OCI-LY7 (cell line): Measurements from ENCODE around the gene MACROD2. TPM values are rescaled to one million over a fixed set of nuclear protein-coding genes. Genes with fewer than 3 reads are reported as not detected.

Source experiments
- BruUV-seq: library from RNA; stranded (reverse); fragments of 400-500 nt; replicated peaks from 2 replicates; lab custom pipeline; 2021; lab: Mats Ljungman, UMichigan
- CTCF ChIA-PET: fragments of 300-600 bp; sonication (Branson Sonifier 250); formaldehyde crosslinking; loops from one replicate; lab custom pipeline; 2022; ENCODE audit warnings: antibody characterized with exemption; ENCODE audit not compliant: unreplicated experiment; lab: Charles Lee
- POLR2A ChIA-PET: fragments of 300-600 bp; sonication (Branson Sonifier 250); formaldehyde crosslinking; loops from one replicate; lab custom pipeline; 2022; ENCODE audit warnings: antibody characterized with exemption; lab: Charles Lee
- DNase-seq: peaks from one replicate; pipeline ENCODE4 v3.0.0-alpha.2; 2015; ENCODE audit warnings: low spot score
- H2AFZ ChIP-seq: fragments of 200-600 bp; sonication (generic), shearing (Covaris generic); 2 replicates; pipeline ENCODE4 v1.6.1; 2014; ENCODE audit warnings: mild to moderate bottlenecking, antibody characterized with exemption, low read length, moderate library complexity
- H3K27ac ChIP-seq: fragments of 200-600 bp; sonication (generic); 2 replicates; pipeline ENCODE4 v1.5.1; 2014; ENCODE audit warnings: mixed run types, low read depth, mild to moderate bottlenecking, moderate library complexity, low read length, inconsistent platforms; ENCODE audit not compliant: poor library complexity, severe bottlenecking
- H3K36me3 ChIP-seq: fragments of 200-600 bp; sonication (generic); 2 replicates; pipeline ENCODE4 v1.6.1; 2014; ENCODE audit warnings: mild to moderate bottlenecking, antibody characterized with exemption, low read length, moderate library complexity, mixed read lengths; ENCODE audit not compliant: insufficient read depth
- H3K4me1 ChIP-seq: fragments of 200-600 bp; sonication (generic); 2 replicates; pipeline ENCODE4 v1.5.1; 2014; ENCODE audit warnings: mild to moderate bottlenecking, low read length; ENCODE audit not compliant: insufficient read depth, poor library complexity, severe bottlenecking
- H3K4me2 ChIP-seq: fragments of 200-600 bp; sonication (generic); 2 replicates; pipeline ENCODE4 v1.6.1; 2014; ENCODE audit warnings: mild to moderate bottlenecking, low read length
- H3K4me3 ChIP-seq: fragments of 200-600 bp; sonication (generic); 2 replicates; pipeline ENCODE4 v1.5.1; 2014; ENCODE audit warnings: mild to moderate bottlenecking, low read depth, low read length; ENCODE audit not compliant: poor library complexity, severe bottlenecking
- H3K79me2 ChIP-seq: fragments of 200-600 bp; sonication (generic); 2 replicates; pipeline ENCODE4 v1.6.1; 2016; ENCODE audit warnings: low read depth, mild to moderate bottlenecking, low read length, moderate library complexity, mixed read lengths; ENCODE audit not compliant: insufficient read depth
- H3K9me2 ChIP-seq: fragments of 200-600 bp; sonication (generic); 2 replicates; pipeline ENCODE4 v1.6.1; 2016; ENCODE audit warnings: mild to moderate bottlenecking, low read length, mixed read lengths; ENCODE audit not compliant: insufficient read depth
- H3K9me3 ChIP-seq: fragments of 200-600 bp; sonication (generic); 2 replicates; pipeline ENCODE4 v1.6.1; 2014; ENCODE audit warnings: mild to moderate bottlenecking, mixed run types, low read length, mixed read lengths
- H4K20me1 ChIP-seq: fragments of 200-600 bp; sonication (generic); 2 replicates; pipeline ENCODE4 v1.6.1; 2014; ENCODE audit warnings: mild to moderate bottlenecking, antibody characterized with exemption, low read length, moderate library complexity, mixed read lengths; ENCODE audit not compliant: insufficient read depth
- CTCF ChIP-seq: fragments of 200-600 bp; sonication (generic); conservative IDR thresholded peaks from 2 replicates; pipeline ENCODE4 v1.5.1; 2014; ENCODE audit warnings: mild to moderate bottlenecking, antibody characterized with exemption, low read length, moderate library complexity, mixed read lengths
- EZH2phosphoT487 ChIP-seq: fragments of 200-600 bp; sonication (generic); IDR thresholded peaks from 2 replicates; pipeline ENCODE4 v1.6.1; 2018; ENCODE audit warnings: low read depth, borderline replicate concordance, mild to moderate bottlenecking, mixed run types, antibody characterized with exemption, low read length, moderate library complexity, mixed read lengths
- intact Hi-C: fragments of 100-400 bp; cut with micrococcal nuclease; formaldehyde crosslinking; loops from one replicate; pipeline ENCODE4 v1.10.0; 2022; ENCODE audit not compliant: unreplicated experiment
- total RNA-seq, 2 experiments: library from RNA; depleted of rRNA in 1 of 2; stranded (reverse); fragments of >200 nt in 1 of 2; shearing (Covaris generic) in 1 of 2; gene quantifications; 2 replicates each; pipeline ENCODE4 v1.2.3, GENCODE V29; 2014 to 2022

Gene MACROD2
- total RNA-seq, 2 experiments from 2014 or later: 0.09 to 4.5 TPM

- Histone ChIP-seq H2AFZ (no peak overlapping the region), H4K20me1 (no peaks in the 10 kb centered on the region), H3K9me3 (no peaks in the 10 kb centered on the region), H3K4me3 (no peak overlapping the region), H3K27ac (no peak overlapping the region), H3K9me2 (no peaks in the 10 kb centered on the region), H3K79me2 (no peaks in the 10 kb centered on the region), H3K4me1 (no peaks in the 10 kb centered on the region), H3K4me2 (no peak overlapping the region), H3K36me3 (no peaks in the 10 kb centered on the region)
- DNase-seq: no peak
- TF ChIP-seq CTCF (no peak), EZH2phosphoT487 (no peak)
- CTCF ChIA-PET: no interaction called here
- no TSS peak for BruUV-seq
- POLR2A ChIA-PET: interaction anchor here (1.0 kb wide), 1 partner anchor 13 kb away, joined by 3 read pairs; no protein-coding TSS in a partner anchor
- intact Hi-C loops: no loop called here
These were observed 1954.1 kb downstream of the MACROD2 start for GRCh38 chr20:15949391-15949790.

- H3K36me3 ChIP-seq: no peaks in the 10 kb centered on the region
- intact Hi-C loops: no loop called here
- no peaks in the 10 kb centered on the region for H3K9me3 ChIP-seq
- H3K79me2 ChIP-seq: no peaks in the 10 kb centered on the region
- H2AFZ ChIP-seq: no peak overlapping the region
- no peaks in the 10 kb centered on the region for H4K20me1 ChIP-seq
- ChIA-PET POLR2A (no interaction called here), CTCF (no interaction called here)
- no TSS peak for BruUV-seq
- no peaks in the 10 kb centered on the region for H3K9me2 ChIP-seq
- H3K4me3 ChIP-seq: no peak overlapping the region
- H3K4me2 ChIP-seq: no peak overlapping the region
- no peak overlapping the region for H3K27ac ChIP-seq
- no peaks in the 10 kb centered on the region for H3K4me1 ChIP-seq
- DNase-seq: no peak
- no peak for TF ChIP-seq EZH2phosphoT487
- no peak for TF ChIP-seq CTCF
These were observed 1956.3 kb downstream of the MACROD2 start for GRCh38 chr20:15951658-15952057.

DNA sequence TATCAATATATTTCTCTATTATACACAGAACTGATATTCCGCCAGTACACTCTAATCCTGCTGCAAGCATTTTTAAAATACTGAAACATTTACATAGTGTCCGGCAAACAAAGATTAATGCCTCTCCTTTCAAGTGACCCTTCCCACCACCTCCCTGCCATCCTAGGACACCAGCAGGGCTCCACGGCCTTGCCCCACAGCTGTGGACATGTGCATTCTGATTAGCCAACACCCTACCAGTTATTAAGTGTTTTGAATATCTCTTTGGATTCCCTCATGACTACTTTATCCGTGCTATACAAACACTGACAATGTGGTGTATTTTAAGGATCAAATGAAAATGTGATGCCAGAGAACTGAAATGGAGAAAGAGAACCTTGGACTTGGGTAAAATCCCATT is 1962.8 kb downstream of the MACROD2 start:
- no peaks in the 10 kb centered on the region for H3K9me3 ChIP-seq
- no TSS peak for BruUV-seq
- TF ChIP-seq EZH2phosphoT487 (no peak), CTCF (no peak)
- no peaks in the 10 kb centered on the region for H3K9me2 ChIP-seq
- H3K4me3 ChIP-seq: no peak overlapping the region
- no peaks in the 10 kb centered on the region for H3K79me2 ChIP-seq
- ChIA-PET POLR2A (interaction anchor here (2.4 kb wide), 1 partner anchor 12 kb away, joined by 5 read pairs; no protein-coding TSS in a partner anchor), CTCF (no interaction called here)
- H3K4me2 ChIP-seq: no peak overlapping the region
- no peak for DNase-seq
- no peaks in the 10 kb centered on the region for H3K36me3 ChIP-seq
- H3K27ac ChIP-seq: no peak overlapping the region
- intact Hi-C loops: no loop called here
- H4K20me1 ChIP-seq: no peaks in the 10 kb centered on the region
- H3K4me1 ChIP-seq: no peaks in the 10 kb centered on the region
- no peak overlapping the region for H2AFZ ChIP-seq
